CD14-positive monocyte (primary cell): Measurements from ENCODE around the gene LARP4B. TPM values are rescaled to one million over a fixed set of nuclear protein-coding genes. Genes with fewer than 3 reads are reported as not detected.

Experiments used
- DNase-seq, 3 donors: peaks; one replicate each; pipeline ENCODE4 v3.0.0-alpha.2; 2011 to 2022
- H2AFZ ChIP-seq: 2 replicates; pipeline ENCODE4 v1.6.0; 2012; ENCODE audit warnings: mild to moderate bottlenecking, low read depth, low read length, inconsistent platforms; ENCODE audit not compliant: insufficient read depth, poor library complexity, severe bottlenecking
- H3K27ac ChIP-seq, 2 donors: 1 replicate in 1 of 2; 2 replicates in 1 of 2; pipeline ENCODE4 v1.5.1; 2012 to 2013; ENCODE audit warnings: low read length in 2 of 2, control low read depth in 1 of 2, inconsistent platforms in 1 of 2, low read depth in 1 of 2, mild to moderate bottlenecking in 1 of 2
- H3K27me3 ChIP-seq, 2 donors: one replicate each; pipeline versions ENCODE4 v1.6.0 to v1.6.1; 2011 to 2013; ENCODE audit warnings: low read length in 2 of 2; ENCODE audit not compliant: control insufficient read depth in 2 of 2, insufficient read depth in 2 of 2
- H3K36me3 ChIP-seq, 2 donors: replicated peaks in 1 of 2; 1 replicate in 1 of 2; 2 replicates in 1 of 2; pipeline versions ENCODE4 v1.5.1 to v1.6.1; 2012 to 2013; ENCODE audit warnings: low read length in 2 of 2, control low read depth in 1 of 2, inconsistent platforms in 1 of 2, mild to moderate bottlenecking in 1 of 2; ENCODE audit not compliant: insufficient read depth in 2 of 2, control insufficient read depth in 1 of 2
- H3K4me1 ChIP-seq, 2 donors: 1 replicate in 1 of 2; 2 replicates in 1 of 2; pipeline versions ENCODE4 v1.5.1 to v1.6.1; 2012 to 2013; ENCODE audit warnings: low read length in 2 of 2, control low read depth in 1 of 2, inconsistent platforms in 1 of 2, mild to moderate bottlenecking in 1 of 2, moderate library complexity in 1 of 2; ENCODE audit not compliant: insufficient read depth in 2 of 2, control insufficient read depth in 1 of 2
- H3K4me2 ChIP-seq: replicated peaks from 2 replicates; pipeline ENCODE3; 2012; ENCODE audit warnings: low read length, moderate library complexity, mild to moderate bottlenecking; ENCODE audit not compliant: poor library complexity, severe bottlenecking; ENCODE audit errors: extremely low read depth
- H3K4me3 ChIP-seq, 3 experiments: fragments of 200-600 bp in 1 of 3; sonication (generic) in 1 of 3; replicated peaks in 1 of 3; 1 replicate in 2 of 3; 2 replicates in 1 of 3; pipeline ENCODE4 v1.5.1; 2011 to 2013; ENCODE audit warnings: low read length in 3 of 3, mild to moderate bottlenecking in 3 of 3, control low read depth in 2 of 3, low read depth in 2 of 3, inconsistent platforms in 1 of 3, moderate library complexity in 1 of 3
- H3K79me2 ChIP-seq: 2 replicates; pipeline ENCODE4 v1.6.0; 2012; ENCODE audit warnings: mild to moderate bottlenecking, control low read depth, inconsistent platforms, low read length, moderate library complexity; ENCODE audit not compliant: insufficient read depth
- H3K9ac ChIP-seq: 2 replicates; pipeline ENCODE4 v1.6.0; 2017; ENCODE audit warnings: low read length, mild to moderate bottlenecking; ENCODE audit not compliant: insufficient read depth, poor library complexity, severe bottlenecking
- H3K9me3 ChIP-seq, 2 donors: replicated peaks in 1 of 2; 1 replicate in 1 of 2; 2 replicates in 1 of 2; pipeline versions ENCODE4 v1.5.1 to v1.6.1; 2012 to 2013; ENCODE audit warnings: low read length in 2 of 2, control low read depth in 1 of 2; ENCODE audit not compliant: control insufficient read depth in 1 of 2, insufficient read depth in 1 of 2
- H4K20me1 ChIP-seq: 2 replicates; pipeline ENCODE4 v1.6.0; 2012; ENCODE audit warnings: mild to moderate bottlenecking, low read length, control low read depth, moderate library complexity; ENCODE audit not compliant: insufficient read depth
- H3K27ac Mint-ChIP-seq, 7 donors: one replicate each; pipeline ENCODE4 v1.8.0; 2020; ENCODE audit warnings: mild to moderate bottlenecking in 7 of 7, mixed read lengths in 7 of 7, moderate library complexity in 6 of 7, inconsistent platforms in 2 of 7
- H3K27me3 Mint-ChIP-seq, 3 donors: one replicate each; pipeline ENCODE4 v1.8.0; 2021 to 2022; ENCODE audit warnings: low read depth in 3 of 3, mild to moderate bottlenecking in 3 of 3, mixed read lengths in 3 of 3, moderate library complexity in 3 of 3, inconsistent platforms in 1 of 3
- H3K36me3 Mint-ChIP-seq, 2 donors: one replicate each; pipeline ENCODE4 v1.8.0; 2020; ENCODE audit warnings: mixed read lengths in 2 of 2, inconsistent platforms in 1 of 2, mild to moderate bottlenecking in 1 of 2
- H3K4me1 Mint-ChIP-seq: one replicate; pipeline ENCODE4 v1.8.0; 2020; ENCODE audit warnings: mild to moderate bottlenecking, mixed read lengths
- H3K4me3 Mint-ChIP-seq, 2 donors: one replicate each; pipeline ENCODE4 v1.8.0; 2020; ENCODE audit warnings: mild to moderate bottlenecking in 2 of 2, mixed read lengths in 2 of 2, moderate library complexity in 1 of 2
- H3K9me3 Mint-ChIP-seq, 7 donors: one replicate each; pipeline ENCODE4 v1.8.0; 2020 to 2022; ENCODE audit warnings: mixed read lengths in 7 of 7, mild to moderate bottlenecking in 6 of 7, moderate library complexity in 6 of 7, inconsistent platforms in 2 of 7
- CTCF ChIP-seq: fragments of 200-600 bp; IDR thresholded peaks from one replicate; pipeline ENCODE4 v1.8.0; 2022; ENCODE audit warnings: antibody characterized with exemption, mild to moderate bottlenecking
- WGBS: methylation state at CpG from one replicate; pipeline ENCODE4 v1.1.5; 2013; ENCODE audit warnings: missing lambda C conversion rate; ENCODE audit not compliant: insufficient coverage; 5-methylcytosine and 5-hydroxymethylcytosine counted together
- intact Hi-C, 2 donors: fragments of 100-400 bp; cut with micrococcal nuclease; formaldehyde crosslinking; loops; one replicate each; pipeline versions ENCODE4 v1.15.0 to v1.15.1; 2023
- polyA plus RNA-seq, 3 donors: library from polyadenylated mRNA; depleted of rRNA in 1 of 3; unstranded in 2 of 3; stranded (reverse) in 1 of 3; fragments of 300-500 nt in 2 of 3; fragments of >200 nt in 1 of 3; fragmentation: Illumina TruSeq in 2 of 3; gene quantifications; 1 replicate in 2 of 3; 2 replicates in 1 of 3; pipeline ENCODE4 v1.2.3, GENCODE V29; 2012 to 2021

Gene LARP4B
- polyA plus RNA-seq, 3 donors, result 17.2 to 52.3 (median 33.0) TPM

DNA sequence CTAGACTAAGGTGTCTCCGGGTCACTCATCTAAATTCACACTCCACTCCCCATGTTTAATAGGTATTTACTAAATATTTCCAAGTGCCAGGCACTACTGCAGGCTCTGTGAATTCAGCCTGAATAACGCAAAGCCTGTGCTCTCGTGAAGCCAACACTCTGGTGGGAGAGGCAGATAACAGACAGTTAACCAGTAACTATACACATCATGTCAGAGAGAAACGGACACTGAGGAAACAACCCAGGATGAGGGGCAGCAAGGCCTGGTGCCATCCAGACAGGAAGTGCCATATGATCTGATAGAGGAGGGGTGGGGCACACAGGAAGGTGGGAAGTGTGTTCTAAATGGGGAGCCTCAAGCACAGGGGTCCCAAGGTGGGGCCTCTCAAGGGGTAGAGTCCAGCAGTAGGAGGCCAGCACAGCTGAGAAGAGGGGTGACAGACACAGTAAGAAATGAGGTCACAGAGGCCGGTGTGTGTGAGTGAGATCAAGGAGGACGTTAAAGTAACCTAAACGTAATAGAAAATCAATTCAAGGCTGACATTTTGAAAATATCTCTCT, 85.3 kb downstream of the LARP4B start:
- no peak for DNase-seq
- Mint-ChIP-seq H3K27ac (peak overlapping the region in 6 of 7 donors; percentile 21 to 75 (median 28)), H3K4me3 (no peak overlapping the region), H3K27me3 (peaks cover 0 to 2% (median 0%) of the 10 kb centered on the region in 3 donors), H3K36me3 (peaks cover 62 to 83% of the 10 kb centered on the region in 2 donors), H3K9me3 (peaks cover 0 to 12% (median 6%) of the 10 kb centered on the region in 7 donors), H3K4me1 (peaks cover 23% of the 10 kb centered on the region)
- Histone ChIP-seq H3K79me2 (peaks cover 78% of the 10 kb centered on the region), H3K9me3 (no peaks in the 10 kb centered on the region), H3K4me2 (no peak overlapping the region), H3K4me3 (no peak overlapping the region), H3K4me1 (peaks cover 0 to under 1% of the 10 kb centered on the region in 2 donors), H3K9ac (no peak overlapping the region), H3K36me3 (peaks cover 58 to 94% of the 10 kb centered on the region in 2 donors), H2AFZ (no peak overlapping the region), H3K27me3 (no peaks in the 10 kb centered on the region), H4K20me1 (peaks cover 99% of the 10 kb centered on the region), H3K27ac (peak overlapping the region in 1 of 2 donors; percentile 50)
- intact Hi-C loops, result no loop called here
- TF ChIP-seq CTCF, result no peak
- 100% methylated on average over 1 of the region's 7 CpGs for WGBS

DNA sequence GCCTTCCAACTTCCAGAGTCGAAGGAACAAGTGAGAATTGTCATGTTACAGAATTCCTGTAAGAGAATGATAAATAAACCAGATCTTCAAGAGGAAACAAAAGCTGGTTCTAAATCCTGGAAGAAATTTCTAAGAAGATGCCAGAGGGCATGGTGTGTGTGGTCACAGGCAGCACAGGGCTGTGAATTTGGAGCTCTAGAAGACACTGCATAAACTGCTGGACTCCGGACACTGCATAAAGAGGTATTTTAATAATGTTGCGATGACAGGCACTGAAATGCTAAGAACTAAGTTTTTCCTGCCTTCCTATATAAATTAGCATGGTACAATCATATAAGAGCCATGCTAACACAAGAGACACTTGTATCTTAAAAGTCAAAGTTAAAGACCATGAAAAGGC, 86.0 kb downstream of the LARP4B start:
- no peak for TF ChIP-seq CTCF
- H3K36me3 Mint-ChIP-seq, result peaks cover 63 to 83% of the 10 kb centered on the region in 2 donors
- no peaks in the 10 kb centered on the region for H3K9me3 ChIP-seq
- WGBS, result no CpG with 5 or more reads among the region's 3 CpGs
- H3K4me3 Mint-ChIP-seq, result no peak overlapping the region
- H3K9me3 Mint-ChIP-seq, result peaks cover 0 to 8% (median 4%) of the 10 kb centered on the region in 7 donors
- H3K4me1 Mint-ChIP-seq, result peaks cover 23% of the 10 kb centered on the region
- no peak overlapping the region for H2AFZ ChIP-seq
- H3K4me2 ChIP-seq, result no peak overlapping the region
- H3K79me2 ChIP-seq, result peaks cover 78% of the 10 kb centered on the region
- peaks cover 0 to 2% (median 0%) of the 10 kb centered on the region in 3 donors for H3K27me3 Mint-ChIP-seq
- peak overlapping the region in 4 of 7 donors; percentile 10 to 78 (median 61) for H3K27ac Mint-ChIP-seq
- H3K9ac ChIP-seq, result no peak overlapping the region
- H3K4me3 ChIP-seq, result no peak overlapping the region
- H3K27ac ChIP-seq, result peak overlapping the region in 1 of 2 donors; percentile 50
- no peak for DNase-seq
- H4K20me1 ChIP-seq, result peaks cover 99% of the 10 kb centered on the region
- H3K27me3 ChIP-seq, result no peaks in the 10 kb centered on the region
- intact Hi-C loops, result no loop called here
- H3K4me1 ChIP-seq, result no peaks in the 10 kb centered on the region
- peaks cover 65 to 97% of the 10 kb centered on the region in 2 donors for H3K36me3 ChIP-seq
